CD4-positive, alpha-beta T cell (primary cell): ENCODE data around the gene SMAP2. TPM values are rescaled to one million over a fixed set of nuclear protein-coding genes. Genes with fewer than 3 reads are reported as not detected.

ENCODE experiments used
- ATAC-seq: fragments of 200-7000 bp; cut with Tn5 transposase; one replicate; pipeline ENCODE4 v1.10.0; 2022; ENCODE audit warnings: mild to moderate bottlenecking; ENCODE audit not compliant: poor library complexity
- CTCF ChIA-PET: fragments of 350-600 bp; sonication (Branson Sonifier 250); formaldehyde crosslinking; loops from one replicate; lab custom pipeline; 2021; ENCODE audit warnings: antibody characterized with exemption, inconsistent platforms; lab: Charles Lee
- POLR2A ChIA-PET: fragments of 350-600 bp; sonication (Branson Sonifier 250); formaldehyde crosslinking; loops from one replicate; lab custom pipeline; 2021; ENCODE audit warnings: antibody characterized with exemption, inconsistent platforms; lab: Charles Lee
- DNase-seq, 14 experiments: peaks; one replicate each; pipeline ENCODE4 v3.0.0-alpha.2; 2013 to 2020; ENCODE audit warnings: mixed read lengths in 2 of 14
- H3K27ac ChIP-seq, 2 donors: one replicate each; pipeline versions ENCODE4 v1.5.1 to v1.7.0; 2013; ENCODE audit warnings: low read length in 2 of 2, low read depth in 1 of 2, mild to moderate bottlenecking in 1 of 2
- H3K27me3 ChIP-seq, 2 experiments: 1 replicate in 1 of 2; 2 replicates in 1 of 2; pipeline versions ENCODE4 v1.6.1 to v1.7.0; 2013; ENCODE audit warnings: low read length in 2 of 2, control low read depth in 1 of 2, mild to moderate bottlenecking in 1 of 2, moderate library complexity in 1 of 2; ENCODE audit not compliant: insufficient read depth in 2 of 2, control insufficient read depth in 1 of 2
- H3K36me3 ChIP-seq: one replicate; pipeline ENCODE4 v1.6.1; 2013; ENCODE audit warnings: low read length, control low read depth; ENCODE audit not compliant: insufficient read depth
- H3K4me1 ChIP-seq: one replicate; pipeline ENCODE4 v1.6.1; 2013; ENCODE audit warnings: low read length, control low read depth; ENCODE audit not compliant: insufficient read depth
- H3K4me3 ChIP-seq: one replicate; pipeline ENCODE4 v1.5.1; 2013; ENCODE audit warnings: mild to moderate bottlenecking, low read length, moderate library complexity
- H3K9me3 ChIP-seq, 2 experiments: 1 replicate in 1 of 2; 2 replicates in 1 of 2; pipeline versions ENCODE4 v1.6.1 to v1.7.0; 2013; ENCODE audit warnings: low read length in 2 of 2, mild to moderate bottlenecking in 2 of 2, control low read depth in 1 of 2, moderate library complexity in 1 of 2; ENCODE audit not compliant: control insufficient read depth in 1 of 2, insufficient read depth in 1 of 2
- H3K27ac Mint-ChIP-seq: one replicate; pipeline ENCODE4 v1.8.0; 2020; ENCODE audit warnings: mixed read lengths
- H3K27me3 Mint-ChIP-seq: one replicate; pipeline ENCODE4 v1.8.0; 2021; ENCODE audit warnings: mixed read lengths
- H3K36me3 Mint-ChIP-seq: one replicate; pipeline ENCODE4 v1.8.0; 2021; ENCODE audit warnings: low read depth, mixed read lengths
- H3K4me1 Mint-ChIP-seq: one replicate; pipeline ENCODE4 v1.8.0; 2021; ENCODE audit warnings: low read depth, mixed read lengths
- H3K4me3 Mint-ChIP-seq: one replicate; pipeline ENCODE4 v1.8.0; 2020; ENCODE audit warnings: mild to moderate bottlenecking, mixed read lengths
- H3K9me3 Mint-ChIP-seq: one replicate; pipeline ENCODE4 v1.8.0; 2020; ENCODE audit warnings: mixed read lengths
- CTCF ChIP-seq: fragments of 200-600 bp; IDR thresholded peaks from one replicate; pipeline ENCODE4 v1.8.0; 2022; ENCODE audit warnings: antibody characterized with exemption, mild to moderate bottlenecking
- intact Hi-C, 2 experiments: fragments of 100-400 bp; cut with DNase I in 1 of 2; cut with micrococcal nuclease in 1 of 2; formaldehyde crosslinking; loops; one replicate each; pipeline versions ENCODE4 v1.15.1 to v1.9.0; 2023 to 2025; cut with DNase I, micrococcal nuclease
- total RNA-seq, 174 experiments: library from RNA in 2 of 174; stranded (reverse) in 2 of 174; gene quantifications; one replicate each; pipeline ENCODE4 v1.2.3 and lab custom pipeline; 2021 to 2026

The SMAP2 gene
- total RNA-seq, 2 experiments from 2014 or later, result 214 to 216 TPM

- H3K4me1 ChIP-seq, result peaks cover 84% of the 10 kb centered on the region
- Mint-ChIP-seq H3K27me3 (no peaks in the 10 kb centered on the region), H3K27ac (peak overlapping the region; percentile 96), H3K36me3 (peaks cover 37% of the 10 kb centered on the region), H3K4me3 (peak overlapping the region; percentile 48), H3K9me3 (peaks cover 2% of the 10 kb centered on the region), H3K4me1 (peaks cover 93% of the 10 kb centered on the region)
- CTCF ChIA-PET, result interaction anchor here (1.2 to 2.7 kb wide), 3 partner anchors 10 to 21 kb away, joined by 3 to 9 read pairs (median 4); partner anchors contain the start of gene SMAP2
- no peaks in the 10 kb centered on the region for H3K9me3 ChIP-seq
- DNase-seq (peak in 7 of 14 experiments; percentile 24 to 84 (median 54)), ATAC-seq (peak; percentile 85)
- POLR2A ChIA-PET, result interaction anchor here (0.7 to 4.8 kb wide), 6 partner anchors 10 to 233 kb away, joined by 3 to 67 read pairs (median 6); partner anchors contain the start of genes RLF and SMAP2
- no peaks in the 10 kb centered on the region for H3K27me3 ChIP-seq
- intact Hi-C loops, result loop anchor here in 1 of 2 experiments (1.0 to 2.0 kb wide), 2 partner anchors 10 to 14 kb away; no protein-coding TSS in a partner anchor
- H3K4me3 ChIP-seq, result no peak overlapping the region
- H3K36me3 ChIP-seq, result peaks cover 19% of the 10 kb centered on the region
- no peak for TF ChIP-seq CTCF
- peak overlapping the region; percentile 76 to 84 for H3K27ac ChIP-seq
These were observed 21.1 kb downstream of the SMAP2 start for GRCh38 chr1:40394491-40395172.

DNA sequence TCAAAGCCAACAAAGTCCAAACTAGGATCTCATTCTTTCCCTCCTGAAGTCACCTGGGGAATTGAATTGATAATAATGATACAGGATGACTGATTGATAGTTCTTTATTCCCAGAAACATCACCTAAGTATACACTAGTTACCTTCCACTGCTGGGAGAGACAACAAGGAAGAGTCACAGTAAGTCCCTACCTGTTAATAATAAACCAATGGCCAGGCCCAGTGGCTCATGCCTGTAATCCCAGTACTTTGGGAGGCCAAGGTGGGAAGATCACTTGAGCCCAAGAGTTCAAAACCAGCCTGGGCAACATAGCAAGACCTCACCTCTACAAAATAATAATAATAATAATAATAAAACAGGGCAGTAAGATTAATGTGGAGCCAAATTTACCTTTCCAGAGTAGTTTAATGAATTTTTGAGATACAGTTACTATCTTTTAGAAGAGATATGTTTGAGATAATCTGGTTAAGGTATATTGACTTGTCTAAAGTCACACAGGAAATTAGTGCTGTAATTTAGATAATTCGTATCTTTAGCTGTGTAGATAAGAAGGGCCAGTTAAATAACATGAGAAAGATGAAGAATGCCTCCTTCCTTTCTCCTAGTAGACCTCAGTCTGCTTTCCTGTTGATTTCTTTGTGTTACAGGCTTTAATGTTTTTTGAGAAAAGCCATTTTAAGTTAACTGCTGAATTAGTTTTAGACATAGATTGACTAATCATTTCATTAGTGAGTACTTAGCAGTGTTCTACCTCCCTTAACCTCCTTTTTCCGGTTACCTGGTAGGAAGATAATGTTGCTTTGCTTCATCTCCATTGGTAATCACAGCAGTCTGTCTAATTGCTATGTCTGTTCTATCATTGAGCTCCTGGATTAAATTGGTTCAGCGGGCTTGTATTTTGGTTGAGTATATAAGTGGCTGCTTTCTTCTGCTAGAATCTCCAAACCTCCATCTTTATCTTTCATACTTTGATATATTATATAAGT lies 22.0 kb downstream of the SMAP2 start:
- CTCF ChIA-PET, result interaction anchor here (1.2 to 2.7 kb wide), 3 partner anchors 9 to 22 kb away, joined by 3 to 9 read pairs (median 4); partner anchors contain the start of gene SMAP2
- Histone ChIP-seq H3K27me3 (no peaks in the 10 kb centered on the region), H3K4me3 (no peak overlapping the region), H3K9me3 (no peaks in the 10 kb centered on the region), H3K4me1 (peaks cover 84% of the 10 kb centered on the region), H3K36me3 (peaks cover 17% of the 10 kb centered on the region), H3K27ac (peak overlapping the region; percentile 76 to 84)
- Mint-ChIP-seq H3K9me3 (peaks cover 2% of the 10 kb centered on the region), H3K36me3 (peaks cover 40% of the 10 kb centered on the region), H3K4me1 (peaks cover 93% of the 10 kb centered on the region), H3K27ac (peak overlapping the region; percentile 96), H3K4me3 (peak overlapping the region; percentile 61), H3K27me3 (no peaks in the 10 kb centered on the region)
- no peak for ATAC-seq
- TF ChIP-seq CTCF, result no peak
- POLR2A ChIA-PET, result interaction anchor here (1.9 to 4.8 kb wide), 4 partner anchors 9 to 21 kb away, joined by 6 to 67 read pairs (median 22); partner anchors contain the start of gene SMAP2
- intact Hi-C loops, result loop anchor here in 1 of 2 experiments (1.0 to 2.0 kb wide), 2 partner anchors 9 to 15 kb away; no protein-coding TSS in a partner anchor
- DNase-seq, result no peak

DNA sequence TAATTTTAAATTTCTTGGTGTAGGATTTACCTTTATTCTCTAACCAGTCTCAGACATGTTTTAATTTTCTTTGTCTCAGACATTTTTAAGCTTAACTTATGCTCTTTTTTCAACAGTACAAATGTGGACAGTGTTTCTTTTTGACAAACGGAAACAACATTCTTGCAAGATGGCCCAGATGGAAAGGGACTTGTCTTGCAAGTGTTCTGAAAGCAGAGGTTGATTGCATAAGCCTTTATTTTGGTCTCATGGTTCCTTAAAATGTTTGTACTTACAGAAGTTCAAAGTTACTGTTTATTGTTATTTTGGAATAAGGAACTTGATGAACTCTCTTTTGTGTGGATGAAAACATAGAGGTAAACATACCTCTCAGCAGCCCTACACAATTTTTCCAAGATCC lies 22.9 kb downstream of the SMAP2 start:
- Mint-ChIP-seq H3K27ac (peak overlapping the region; percentile 96), H3K9me3 (peaks cover 2% of the 10 kb centered on the region), H3K36me3 (peaks cover 43% of the 10 kb centered on the region), H3K4me1 (peaks cover 89% of the 10 kb centered on the region), H3K27me3 (no peaks in the 10 kb centered on the region), H3K4me3 (peak overlapping the region; percentile 52)
- H3K9me3 ChIP-seq, result no peaks in the 10 kb centered on the region
- no peaks in the 10 kb centered on the region for H3K27me3 ChIP-seq
- TF ChIP-seq CTCF, result no peak
- CTCF ChIA-PET, result interaction anchor here (2.7 kb wide), 1 partner anchor 12 kb away, joined by 9 read pairs; no protein-coding TSS in a partner anchor
- intact Hi-C loops, result no loop called here
- ATAC-seq (no peak), DNase-seq (peak in 1 of 14 experiments; percentile 40)
- no peak overlapping the region for H3K4me3 ChIP-seq
- peak overlapping the region; percentile 60 to 76 for H3K27ac ChIP-seq
- POLR2A ChIA-PET, result interaction anchor here (0.6 to 4.8 kb wide), 5 partner anchors 8 to 113 kb away, joined by 3 to 67 read pairs (median 9); partner anchors contain the start of gene SMAP2
- peaks cover 15% of the 10 kb centered on the region for H3K36me3 ChIP-seq
- H3K4me1 ChIP-seq, result peaks cover 83% of the 10 kb centered on the region
